Mesenchymal stem cell (in vitro differentiated cells and primary cell): Measurements from ENCODE around the gene EPC1.
A peak's percentile ranks its signal among the peaks of the same experiment; 100 is the strongest.

Source experiments
- DNase-seq: peaks from one replicate; pipeline ENCODE4 v3.0.0-alpha.2; 2013
- H2AFZ ChIP-seq: one replicate; pipeline ENCODE4 v1.6.1; 2013; ENCODE audit warnings: low read depth, mild to moderate bottlenecking, control low read depth, inconsistent platforms, low read length, moderate library complexity
- H2AK5ac ChIP-seq: 2 replicates; pipeline ENCODE4 v1.6.1; 2013; ENCODE audit warnings: low read length, moderate library complexity, mild to moderate bottlenecking, inconsistent platforms; ENCODE audit not compliant: severe bottlenecking
- H2BK120ac ChIP-seq: one replicate; pipeline ENCODE4 v1.6.1; 2013; ENCODE audit warnings: low read depth, mild to moderate bottlenecking, inconsistent platforms, low read length, moderate library complexity
- H2BK12ac ChIP-seq, 2 experiments: one replicate each; pipeline ENCODE4 v1.6.1; 2013; ENCODE audit warnings: inconsistent platforms in 2 of 2, low read length in 2 of 2, mild to moderate bottlenecking in 2 of 2, moderate library complexity in 2 of 2, control low read depth in 1 of 2
- H2BK15ac ChIP-seq: one replicate; pipeline ENCODE4 v1.6.1; 2013; ENCODE audit warnings: mild to moderate bottlenecking, low read depth, inconsistent platforms; ENCODE audit not compliant: poor library complexity, severe bottlenecking
- H2BK5ac ChIP-seq: 2 replicates; pipeline ENCODE4 v1.6.1; 2013; ENCODE audit warnings: low read depth, mild to moderate bottlenecking, low read length, control low read depth, inconsistent platforms; ENCODE audit not compliant: poor library complexity, severe bottlenecking
- H3K14ac ChIP-seq, 2 experiments: one replicate each; pipeline ENCODE4 v1.6.1; 2013; ENCODE audit warnings: inconsistent platforms in 2 of 2, low read length in 2 of 2, control low read depth in 1 of 2, mild to moderate bottlenecking in 1 of 2, moderate library complexity in 1 of 2
- H3K18ac ChIP-seq, 2 experiments: one replicate each; pipeline ENCODE4 v1.6.1; 2013; ENCODE audit warnings: inconsistent platforms in 2 of 2, low read length in 2 of 2, control low read depth in 1 of 2, low read depth in 1 of 2, mild to moderate bottlenecking in 1 of 2
- H3K23ac ChIP-seq, 2 experiments: one replicate each; pipeline ENCODE4 v1.6.1; 2013; ENCODE audit warnings: inconsistent platforms in 2 of 2, low read length in 2 of 2, mild to moderate bottlenecking in 2 of 2, moderate library complexity in 2 of 2, control low read depth in 1 of 2
- H3K27ac ChIP-seq: 2 replicates; pipeline ENCODE4 v1.5.1; 2013; ENCODE audit warnings: mild to moderate bottlenecking, moderate library complexity, low read length, control low read depth, inconsistent platforms; ENCODE audit not compliant: poor library complexity, severe bottlenecking
- H3K27me3 ChIP-seq, 2 experiments: 2 replicates each; pipeline versions ENCODE4 v1.6.1 to v1.7.0; 2013; ENCODE audit warnings: low read length in 2 of 2, mild to moderate bottlenecking in 2 of 2, moderate library complexity in 2 of 2, control low read depth in 1 of 2, inconsistent platforms in 1 of 2; ENCODE audit not compliant: control insufficient read depth in 1 of 2, insufficient read depth in 1 of 2
- H3K36me3 ChIP-seq, 2 experiments: 2 replicates each; pipeline versions ENCODE4 v1.6.1 to v1.7.0; 2013; ENCODE audit warnings: low read length in 2 of 2, control low read depth in 1 of 2, inconsistent platforms in 1 of 2, low read depth in 1 of 2, mild to moderate bottlenecking in 1 of 2; ENCODE audit not compliant: insufficient read depth in 2 of 2, control insufficient read depth in 1 of 2
- H3K4ac ChIP-seq, 2 experiments: one replicate each; pipeline ENCODE4 v1.6.1; 2013; ENCODE audit warnings: inconsistent platforms in 2 of 2, low read length in 2 of 2, mild to moderate bottlenecking in 2 of 2, moderate library complexity in 2 of 2, control low read depth in 1 of 2, low read depth in 1 of 2
- H3K4me1 ChIP-seq: 2 replicates; pipeline ENCODE4 v1.6.1; 2013; ENCODE audit warnings: low read depth, low read length, control low read depth; ENCODE audit not compliant: control insufficient read depth, insufficient read depth
- H3K4me2 ChIP-seq: 2 replicates; pipeline ENCODE4 v1.6.1; 2013; ENCODE audit warnings: low read length, mild to moderate bottlenecking, inconsistent platforms; ENCODE audit not compliant: poor library complexity, severe bottlenecking
- H3K4me3 ChIP-seq, 2 experiments: 2 replicates each; pipeline versions ENCODE4 v1.5.1 to v1.7.0; 2013; ENCODE audit warnings: low read length in 2 of 2, mild to moderate bottlenecking in 2 of 2, control low read depth in 1 of 2, low read depth in 1 of 2; ENCODE audit not compliant: insufficient read depth in 1 of 2
- H3K79me1 ChIP-seq: replicated peaks from 2 replicates; pipeline ENCODE4 v1.6.1; 2013; ENCODE audit warnings: mild to moderate bottlenecking, control low read depth, low read length, inconsistent platforms; ENCODE audit not compliant: poor library complexity, severe bottlenecking
- H3K9ac ChIP-seq: 2 replicates; pipeline ENCODE4 v1.7.0; 2013; ENCODE audit warnings: mild to moderate bottlenecking, low read length, moderate library complexity
- H3K9me3 ChIP-seq: 2 replicates; pipeline ENCODE4 v1.7.0; 2013; ENCODE audit warnings: mild to moderate bottlenecking, low read length; ENCODE audit not compliant: control insufficient read depth
- H4K8ac ChIP-seq: one replicate; pipeline ENCODE4 v1.6.1; 2013; ENCODE audit warnings: inconsistent platforms, mild to moderate bottlenecking, low read length, moderate library complexity
- H4K91ac ChIP-seq: one replicate; pipeline ENCODE4 v1.6.1; 2013; ENCODE audit warnings: mild to moderate bottlenecking, low read length, inconsistent platforms
- WGBS: methylation state at CpG from one replicate; pipeline ENCODE4 v1.1.7; 2013; ENCODE audit warnings: mixed read lengths; 5-methylcytosine and 5-hydroxymethylcytosine counted together

The EPC1 gene

DNA sequence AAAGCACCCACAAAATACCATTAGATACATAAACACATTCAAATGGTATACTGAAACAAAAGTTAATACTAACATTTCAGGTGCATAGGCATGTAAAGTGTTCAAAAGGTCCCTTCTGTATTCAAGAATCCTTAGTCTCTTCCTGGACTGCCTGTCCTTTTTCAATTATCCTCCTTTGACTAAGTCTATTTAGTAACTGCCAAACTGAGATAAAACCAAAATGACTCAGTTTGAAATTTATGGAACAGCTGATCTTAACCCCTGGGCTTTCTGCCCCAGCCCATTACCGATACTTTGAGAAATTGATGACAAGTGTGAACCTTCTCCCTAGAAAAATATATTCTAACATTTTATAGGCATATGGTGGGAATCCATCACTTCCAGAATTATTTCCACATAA lies 5.4 kb downstream of the EPC1 start:
- Histone ChIP-seq H3K4me3 (no peak overlapping the region), H4K91ac (no peak overlapping the region), H2AFZ (no peak overlapping the region), H3K79me1 (no peaks in the 10 kb centered on the region), H3K9ac (peak overlapping the region; percentile 11), H3K9me3 (no peaks in the 10 kb centered on the region), H3K4ac (no peak overlapping the region), H2BK15ac (no peak overlapping the region), H2BK5ac (no peak overlapping the region), H3K23ac (no peak overlapping the region), H3K36me3 (peaks cover 5 to 7% of the 10 kb centered on the region in 2 experiments), H4K8ac (no peak overlapping the region), H3K14ac (no peak overlapping the region), H3K4me2 (no peak overlapping the region), H3K18ac (no peak overlapping the region), H3K4me1 (peaks cover 4% of the 10 kb centered on the region), H2AK5ac (no peak overlapping the region), H3K27me3 (no peaks in the 10 kb centered on the region), H2BK120ac (no peak overlapping the region), H2BK12ac (no peak overlapping the region), H3K27ac (no peak overlapping the region)
- WGBS = no CpG with 5 or more reads among the region's 1 CpG
- DNase-seq = no peak

DNA sequence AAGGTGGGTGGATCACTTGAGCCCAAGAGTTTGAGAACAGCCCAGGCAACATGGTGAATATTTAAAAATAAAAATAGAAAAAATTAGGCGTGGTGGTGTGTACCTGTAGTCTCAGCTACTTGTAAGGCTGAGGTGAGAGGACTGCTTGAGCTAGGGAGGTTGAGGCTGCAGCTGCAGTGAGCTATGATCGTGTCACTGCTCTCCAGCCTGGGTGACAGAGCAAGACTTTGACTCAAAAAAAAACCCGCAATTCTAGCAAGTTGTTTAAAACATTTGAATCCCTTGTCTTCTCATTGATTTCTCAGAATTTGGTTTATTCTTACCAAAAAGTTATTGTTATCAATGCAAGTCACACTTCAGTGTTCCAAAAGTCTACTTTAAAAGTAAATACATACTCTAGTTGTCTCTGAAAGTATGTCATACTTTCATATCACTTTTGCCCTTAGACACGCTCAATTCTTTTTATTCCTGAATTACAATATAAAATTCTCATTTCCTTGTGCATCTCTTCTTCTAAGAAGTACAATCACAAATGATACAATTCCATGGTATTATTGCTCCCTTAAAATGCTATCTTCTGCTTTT lies 6.3 kb downstream of the EPC1 start:
- Histone ChIP-seq H2BK15ac (no peak overlapping the region), H4K91ac (no peak overlapping the region), H3K4me2 (no peak overlapping the region), H3K23ac (no peak overlapping the region), H4K8ac (no peak overlapping the region), H2BK5ac (no peak overlapping the region), H3K14ac (no peak overlapping the region), H3K9me3 (no peaks in the 10 kb centered on the region), H3K27ac (no peak overlapping the region), H3K36me3 (peaks cover 5 to 7% of the 10 kb centered on the region in 2 experiments), H2AK5ac (no peak overlapping the region), H3K18ac (no peak overlapping the region), H2AFZ (no peak overlapping the region), H3K27me3 (no peaks in the 10 kb centered on the region), H3K79me1 (no peaks in the 10 kb centered on the region), H2BK120ac (no peak overlapping the region), H3K4me3 (no peak overlapping the region), H3K4me1 (peaks cover 4% of the 10 kb centered on the region), H3K9ac (no peak overlapping the region), H2BK12ac (no peak overlapping the region), H3K4ac (no peak overlapping the region)
- DNase-seq = no peak
- 74% methylated on average over 4 of the region's 4 CpGs for WGBS

DNA sequence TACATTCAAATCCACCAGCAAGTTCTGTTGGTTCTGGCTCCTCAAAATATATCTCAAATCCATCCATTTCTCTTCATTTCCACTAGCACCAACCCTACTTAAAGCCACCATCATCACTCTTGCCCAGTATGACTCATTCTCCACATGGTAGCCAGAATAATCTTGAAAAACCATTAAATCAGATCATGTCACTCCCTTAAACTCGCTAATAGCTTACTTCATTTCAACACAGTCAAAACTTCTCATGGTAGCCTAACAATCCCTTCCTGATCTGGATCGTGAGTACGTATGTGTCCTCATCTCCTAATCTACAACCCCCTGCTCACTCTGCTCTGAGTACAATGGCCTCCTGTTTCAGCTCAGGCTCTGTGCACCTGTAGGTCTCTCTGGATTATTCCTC lies 8.7 kb downstream of the EPC1 start:
- Histone ChIP-seq H3K23ac (no peak overlapping the region), H3K27ac (no peak overlapping the region), H3K14ac (no peak overlapping the region), H3K4me1 (peaks cover 2% of the 10 kb centered on the region), H3K36me3 (peaks cover 0 to 2% of the 10 kb centered on the region in 2 experiments), H2BK120ac (no peak overlapping the region), H2AFZ (no peak overlapping the region), H4K91ac (peak overlapping the region; percentile 34), H3K18ac (no peak overlapping the region), H3K4me2 (no peak overlapping the region), H3K79me1 (no peaks in the 10 kb centered on the region), H2BK15ac (no peak overlapping the region), H2BK5ac (no peak overlapping the region), H3K4me3 (no peak overlapping the region), H3K9me3 (no peaks in the 10 kb centered on the region), H2AK5ac (no peak overlapping the region), H3K4ac (no peak overlapping the region), H4K8ac (peak overlapping the region; percentile 72), H3K9ac (no peak overlapping the region), H2BK12ac (no peak overlapping the region), H3K27me3 (no peaks in the 10 kb centered on the region)
- WGBS = 92% methylated on average over 3 of the region's 3 CpGs
- DNase-seq = peak; percentile 51

DNA sequence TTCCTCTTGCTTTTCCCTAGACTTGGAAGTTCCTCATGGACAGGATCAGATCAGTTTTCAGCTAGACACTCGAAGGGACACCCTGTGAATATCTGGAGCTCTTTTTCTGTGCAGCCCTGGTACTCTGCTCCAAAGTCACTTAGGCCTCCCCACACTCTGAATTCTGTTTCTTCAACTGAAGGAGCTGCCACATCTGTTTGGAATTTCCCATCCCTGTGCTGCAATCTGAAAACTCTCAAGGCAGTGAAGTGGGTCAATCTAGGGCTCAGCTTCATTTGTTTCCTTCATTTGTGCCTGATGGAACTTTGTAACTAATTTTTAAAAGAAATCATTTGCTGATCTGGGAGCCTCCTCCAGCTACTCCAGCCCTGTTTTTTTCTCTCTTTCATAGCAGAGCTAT lies 9.6 kb downstream of the EPC1 start:
- Histone ChIP-seq H2AFZ (no peak overlapping the region), H3K9ac (no peak overlapping the region), H3K4me1 (peaks cover 5% of the 10 kb centered on the region), H3K4me2 (no peak overlapping the region), H3K9me3 (no peaks in the 10 kb centered on the region), H3K23ac (no peak overlapping the region), H3K27ac (no peak overlapping the region), H4K91ac (no peak overlapping the region), H3K4ac (no peak overlapping the region), H2BK15ac (no peak overlapping the region), H3K18ac (no peak overlapping the region), H3K4me3 (no peak overlapping the region), H4K8ac (no peak overlapping the region), H2BK12ac (no peak overlapping the region), H3K79me1 (no peaks in the 10 kb centered on the region), H2AK5ac (no peak overlapping the region), H2BK5ac (no peak overlapping the region), H2BK120ac (no peak overlapping the region), H3K27me3 (no peaks in the 10 kb centered on the region), H3K36me3 (no peaks in the 10 kb centered on the region), H3K14ac (no peak overlapping the region)
- 92% methylated on average over 1 of the region's 1 CpG for WGBS
- peak; percentile 55 for DNase-seq
